ENCODE measurements around the gene CKAP2.
"Not testable (repeated sequence)": the region's sequence is repeated elsewhere in the genome, so short reads cannot be mapped to it uniquely, and the experiment has no call there.

CKAP2 gene

DNA sequence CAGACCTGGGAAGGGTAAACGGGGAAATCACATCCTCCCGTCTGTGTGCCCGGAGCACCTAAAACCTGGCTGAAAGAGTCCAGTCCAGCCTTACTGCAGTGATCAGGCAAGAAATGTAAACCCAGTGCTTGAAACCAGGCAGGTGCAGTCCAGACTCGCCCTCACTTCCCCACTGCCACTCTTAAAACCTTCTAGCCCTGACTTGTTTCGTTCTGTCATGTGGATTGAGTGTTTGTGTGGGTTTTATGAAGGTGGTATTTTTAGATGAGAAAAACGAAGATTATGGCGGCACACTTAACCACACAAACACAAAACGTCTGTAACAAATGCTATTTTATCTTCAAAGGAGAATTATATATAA, 839 bp upstream of the CKAP2 start:
- no peak for FAIRE-seq

DNA sequence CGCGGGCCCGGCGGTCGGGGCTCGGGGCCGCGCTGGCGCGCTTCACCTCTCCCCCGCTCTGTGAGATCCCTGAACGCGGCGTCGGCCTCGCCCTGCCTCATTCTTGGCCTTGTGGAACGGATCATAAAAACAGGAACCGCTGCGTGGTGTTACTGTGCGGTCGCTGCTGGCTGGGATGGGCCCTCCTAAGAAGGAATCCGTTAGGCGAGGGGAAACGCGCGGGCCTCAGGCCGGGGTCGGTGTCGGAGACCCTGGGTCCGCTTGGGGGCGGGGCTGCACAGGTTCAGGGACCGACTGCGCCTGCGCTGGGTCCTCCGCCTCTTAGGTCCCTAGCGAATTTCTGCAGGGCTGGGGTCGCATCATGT, 381 bp downstream of the CKAP2 start:
- FAIRE-seq, result no peak

GRCh38 chr13:52459668-52460067, 4.4 kb downstream of the CKAP2 start:
- no peak for FAIRE-seq

DNA sequence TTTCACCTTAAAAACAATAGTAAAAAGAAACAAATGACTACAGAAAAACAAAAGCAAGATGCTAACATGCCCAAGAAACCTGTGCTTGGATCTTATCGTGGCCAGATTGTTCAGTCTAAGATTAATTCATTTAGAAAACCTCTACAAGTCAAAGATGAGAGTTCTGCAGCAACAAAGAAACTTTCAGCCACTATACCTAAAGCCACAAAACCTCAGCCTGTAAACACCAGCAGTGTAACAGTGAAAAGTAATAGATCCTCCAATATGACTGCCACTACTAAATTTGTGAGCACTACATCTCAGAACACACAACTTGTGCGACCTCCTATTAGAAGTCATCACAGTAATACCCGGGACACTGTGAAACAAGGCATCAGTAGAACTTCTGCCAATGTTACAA, 6.0 kb downstream of the CKAP2 start:
- FAIRE-seq, result no peak

DNA sequence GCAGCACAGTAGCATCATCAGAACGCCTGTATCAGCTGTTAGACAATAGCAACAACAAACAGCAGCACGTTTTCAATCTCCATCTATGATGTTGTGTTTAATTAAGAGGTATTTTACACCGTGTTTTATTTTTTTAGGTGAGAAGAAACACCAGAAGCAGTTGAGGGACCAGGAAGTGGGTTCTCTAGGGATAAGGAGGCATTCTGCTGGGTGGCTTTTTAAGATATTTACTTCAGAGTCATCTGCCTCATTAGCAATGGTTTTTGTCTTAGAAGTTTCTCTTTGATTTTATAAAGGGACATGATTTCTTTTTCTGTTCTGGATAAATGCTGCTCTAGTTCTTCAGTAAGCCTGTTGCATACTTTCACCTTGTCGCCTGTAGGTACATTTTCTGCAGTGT, 8.2 kb downstream of the CKAP2 start:
- no peak for FAIRE-seq

- not testable (repeated sequence) for FAIRE-seq
Measured at GRCh38 chr13:52468487-52468886, 13.2 kb downstream of the CKAP2 start.

- FAIRE-seq, result not testable (repeated sequence)
Measured at GRCh38 chr13:52480677-52481428, 25.6 kb downstream of the CKAP2 start.

GRCh38 chr13:52487078-52487477, 31.8 kb downstream of the CKAP2 start:
- peak; percentile 87 for FAIRE-seq

GRCh38 chr13:52488763-52489162, 33.5 kb downstream of the CKAP2 start:
- FAIRE-seq, result not testable (repeated sequence)

GRCh38 chr13:52491015-52491414, 35.7 kb downstream of the CKAP2 start:
- FAIRE-seq, result not testable (repeated sequence)

DNA sequence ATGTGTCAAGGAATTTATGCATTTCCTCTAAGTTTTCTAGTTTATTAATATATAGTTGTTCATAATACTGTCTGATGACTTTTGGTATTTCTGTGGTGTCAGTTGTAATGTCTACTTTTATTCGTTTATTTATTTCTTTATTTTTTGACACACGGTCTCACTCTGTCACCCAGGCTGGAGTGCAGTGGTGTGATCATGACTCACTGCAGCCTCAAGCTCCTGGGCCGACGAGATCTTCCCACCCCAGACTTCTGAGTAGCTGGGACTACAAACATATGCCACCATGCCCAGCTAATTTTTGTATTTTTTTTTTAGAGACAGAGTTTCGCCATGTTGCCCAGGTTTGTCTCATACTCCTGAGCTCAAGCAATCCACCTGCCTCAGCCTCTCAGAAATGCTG, 39.0 kb downstream of the CKAP2 start:
- FAIRE-seq, result not testable (repeated sequence)

GRCh38 chr13:52497979-52498378, 42.7 kb downstream of the CKAP2 start:
- not testable (repeated sequence) for FAIRE-seq

- FAIRE-seq, result not testable (repeated sequence)
Measured at GRCh38 chr13:52502277-52502676, 47.0 kb downstream of the CKAP2 start.

DNA sequence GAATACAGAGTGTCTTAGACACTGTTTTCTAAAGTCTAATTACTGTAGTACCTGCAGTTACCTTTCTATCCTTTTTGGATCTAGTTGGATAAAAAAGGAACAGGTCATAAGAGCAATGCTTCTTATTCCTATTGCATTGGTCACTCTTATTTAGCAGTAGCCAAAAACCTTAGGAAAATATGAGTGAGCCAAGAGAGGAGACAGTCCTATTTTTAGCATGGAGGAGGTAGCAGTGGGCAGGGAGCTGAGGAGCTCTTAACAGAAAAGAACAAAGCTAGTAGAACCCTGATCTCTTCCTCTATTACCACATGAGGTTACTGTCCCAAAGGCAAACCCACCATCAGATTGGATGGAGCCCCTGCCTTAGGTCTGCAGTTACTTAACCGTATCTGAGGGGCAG, 50.6 kb downstream of the CKAP2 start:
- not testable (repeated sequence) for FAIRE-seq

- FAIRE-seq, result not testable (repeated sequence)
Measured at GRCh38 chr13:52509532-52509931, 54.3 kb downstream of the CKAP2 start.

DNA sequence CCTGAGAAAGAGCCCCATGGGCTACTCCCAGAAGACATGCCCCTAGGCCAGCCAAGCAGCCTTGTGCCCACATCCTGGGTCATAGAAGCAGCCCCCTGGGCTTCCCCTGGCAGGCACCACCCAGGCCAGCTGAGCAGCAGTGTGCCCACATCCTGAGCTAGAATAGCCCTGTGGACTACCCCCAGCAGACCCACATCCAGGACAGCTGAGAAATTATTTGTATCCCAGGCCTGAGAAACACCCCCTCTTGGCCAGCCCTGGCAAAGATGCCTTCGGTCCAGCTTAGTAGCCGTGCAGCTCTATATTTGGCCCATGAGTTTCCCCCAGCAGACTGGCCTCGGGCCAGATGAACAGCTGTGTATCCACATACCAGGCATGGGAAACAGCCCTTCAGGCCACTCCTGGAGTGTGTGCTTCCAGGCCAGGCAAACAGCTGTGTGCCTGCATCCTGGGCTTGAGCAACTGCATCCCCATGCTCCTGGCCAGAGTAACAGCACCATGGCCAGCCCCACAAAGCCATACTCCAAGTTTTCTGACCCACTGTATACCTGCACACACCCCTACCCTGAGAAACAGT, 55.0 kb downstream of the CKAP2 start:
- not testable (repeated sequence) for FAIRE-seq

DNA sequence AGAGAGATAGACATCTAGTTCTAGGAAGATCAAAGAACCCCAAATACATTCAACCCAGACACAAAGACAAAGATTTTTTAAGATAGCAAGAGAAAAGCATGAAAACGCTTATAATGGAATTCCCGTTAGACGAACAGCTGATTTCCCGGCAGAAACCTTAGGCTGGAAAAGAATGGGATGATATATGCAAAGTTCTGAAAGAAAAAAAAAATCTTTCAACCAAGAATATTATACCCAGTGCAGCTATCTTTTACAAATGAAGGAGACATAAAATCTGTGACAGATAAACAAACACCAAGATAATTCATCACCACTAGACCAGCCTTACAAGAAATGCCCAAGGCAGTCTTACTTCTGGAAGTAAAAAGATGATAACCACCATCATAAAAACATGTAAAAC, 56.3 kb downstream of the CKAP2 start:
- FAIRE-seq, result not testable (repeated sequence)

GRCh38 chr13:52513957-52514596, 58.8 kb downstream of the CKAP2 start:
- peak; percentile 61 for FAIRE-seq

- not testable (repeated sequence) for FAIRE-seq
Measured at GRCh38 chr13:52523323-52523722, 68.0 kb downstream of the CKAP2 start.

All from colon (tissue), 2 donors.